PC-9 (cell line): Measurements from ENCODE around the gene PLTP.

Experiments used
- EZH2 ChIP-seq: fragments of 200-600 bp; sonication (generic); IDR thresholded peaks from 2 replicates; pipeline ENCODE4 v1.8.0; 2017; ENCODE audit warnings: antibody characterized with exemption, low read depth
- TF ChIP-seq, protein P1 (sequence below): fragments of 200-600 bp; sonication (generic); conservative IDR thresholded peaks from 2 replicates; pipeline ENCODE4 v1.6.1; 2017; ENCODE audit warnings: mixed run types, antibody characterized with exemption, mild to moderate bottlenecking, moderate library complexity

DNA sequence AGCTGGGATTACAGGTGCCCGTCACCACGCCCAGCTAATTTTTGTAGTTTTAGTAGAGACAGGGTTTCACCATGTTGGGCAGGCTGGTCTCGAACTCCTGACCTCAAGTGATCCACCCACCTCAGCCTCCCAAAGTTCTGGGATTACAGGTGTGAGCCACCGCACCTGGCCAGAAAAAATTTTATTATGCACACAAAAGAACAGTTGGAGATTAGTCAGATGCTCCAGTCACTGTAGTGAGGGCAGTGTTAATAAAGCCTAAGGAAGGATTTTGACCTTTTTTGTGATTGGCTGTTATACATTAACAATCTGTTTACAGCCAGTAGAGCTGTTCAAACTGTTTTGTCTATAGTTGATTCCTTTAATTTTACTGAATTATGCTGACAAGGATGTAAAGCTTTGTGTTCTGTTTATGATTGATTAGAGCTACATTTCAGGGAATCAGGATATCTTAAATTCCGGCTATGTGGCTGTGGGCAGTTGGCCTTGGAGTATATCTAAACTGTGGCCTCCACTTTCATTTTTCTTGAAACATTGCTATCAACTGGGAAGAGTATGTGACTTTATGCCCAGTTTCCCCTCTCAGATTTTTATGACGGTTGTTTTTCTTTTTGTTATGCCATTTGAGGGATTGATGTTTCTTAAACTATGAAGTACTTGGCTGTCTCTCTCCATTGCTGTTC is 44.7 kb downstream of the PLTP start:
- no peak for TF ChIP-seq EZH2
- TF ChIP-seq, protein P1, sequence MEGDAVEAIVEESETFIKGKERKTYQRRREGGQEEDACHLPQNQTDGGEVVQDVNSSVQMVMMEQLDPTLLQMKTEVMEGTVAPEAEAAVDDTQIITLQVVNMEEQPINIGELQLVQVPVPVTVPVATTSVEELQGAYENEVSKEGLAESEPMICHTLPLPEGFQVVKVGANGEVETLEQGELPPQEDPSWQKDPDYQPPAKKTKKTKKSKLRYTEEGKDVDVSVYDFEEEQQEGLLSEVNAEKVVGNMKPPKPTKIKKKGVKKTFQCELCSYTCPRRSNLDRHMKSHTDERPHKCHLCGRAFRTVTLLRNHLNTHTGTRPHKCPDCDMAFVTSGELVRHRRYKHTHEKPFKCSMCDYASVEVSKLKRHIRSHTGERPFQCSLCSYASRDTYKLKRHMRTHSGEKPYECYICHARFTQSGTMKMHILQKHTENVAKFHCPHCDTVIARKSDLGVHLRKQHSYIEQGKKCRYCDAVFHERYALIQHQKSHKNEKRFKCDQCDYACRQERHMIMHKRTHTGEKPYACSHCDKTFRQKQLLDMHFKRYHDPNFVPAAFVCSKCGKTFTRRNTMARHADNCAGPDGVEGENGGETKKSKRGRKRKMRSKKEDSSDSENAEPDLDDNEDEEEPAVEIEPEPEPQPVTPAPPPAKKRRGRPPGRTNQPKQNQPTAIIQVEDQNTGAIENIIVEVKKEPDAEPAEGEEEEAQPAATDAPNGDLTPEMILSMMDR = no peak
